ENCODE data around the gene RALGAPA2.

GRCh38 chr20:20373091-20373571, 339.3 kb downstream of the RALGAPA2 start:
- TF ChIP-seq SUZ12 (IDR thresholded peaks at IDR 0.05) (no peak), BHLHE40 (IDR thresholded peaks at IDR 0.05; ENCODE audit: borderline replicate concordance) (no peak)
